NK-92 (cell line): ENCODE data around the gene CDH2.

Source experiments
- DNase-seq: peaks from one replicate; lab custom pipeline; 2025; ENCODE audit not compliant: unreplicated experiment; lab: John Stamatoyannopoulos, UW

CDH2 gene

GRCh38 chr18:28171837-28172236 is 5.1 kb downstream of the CDH2 start:
- DNase-seq = no peak

- no peak for DNase-seq
Observed at GRCh38 chr18:28168725-28169124, 8.2 kb downstream of the CDH2 start.

DNA sequence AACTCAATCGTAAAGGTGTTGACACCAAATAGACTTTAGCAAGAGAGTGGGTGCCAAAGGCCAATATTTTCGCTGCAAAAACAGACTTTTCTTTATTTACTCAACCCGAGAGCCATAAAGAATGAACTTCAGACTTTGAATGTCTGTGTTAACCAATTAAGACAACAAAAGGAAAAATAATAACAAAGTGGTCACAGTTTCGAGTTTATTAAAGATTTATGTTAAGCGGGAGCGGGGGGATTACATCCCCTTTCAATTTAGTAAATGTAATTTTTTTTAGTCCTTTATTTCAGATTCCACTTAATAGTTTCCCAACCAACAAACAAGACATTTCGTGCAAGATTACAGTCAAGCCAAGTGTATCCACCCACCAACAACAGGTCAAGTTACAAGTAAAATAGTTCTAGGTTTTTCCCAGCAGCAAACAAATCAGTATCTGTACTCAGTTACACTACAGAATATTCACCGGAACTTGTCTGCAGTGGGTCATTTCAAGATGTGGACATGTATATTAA is 9.0 kb downstream of the CDH2 start:
- DNase-seq = no peak

DNA sequence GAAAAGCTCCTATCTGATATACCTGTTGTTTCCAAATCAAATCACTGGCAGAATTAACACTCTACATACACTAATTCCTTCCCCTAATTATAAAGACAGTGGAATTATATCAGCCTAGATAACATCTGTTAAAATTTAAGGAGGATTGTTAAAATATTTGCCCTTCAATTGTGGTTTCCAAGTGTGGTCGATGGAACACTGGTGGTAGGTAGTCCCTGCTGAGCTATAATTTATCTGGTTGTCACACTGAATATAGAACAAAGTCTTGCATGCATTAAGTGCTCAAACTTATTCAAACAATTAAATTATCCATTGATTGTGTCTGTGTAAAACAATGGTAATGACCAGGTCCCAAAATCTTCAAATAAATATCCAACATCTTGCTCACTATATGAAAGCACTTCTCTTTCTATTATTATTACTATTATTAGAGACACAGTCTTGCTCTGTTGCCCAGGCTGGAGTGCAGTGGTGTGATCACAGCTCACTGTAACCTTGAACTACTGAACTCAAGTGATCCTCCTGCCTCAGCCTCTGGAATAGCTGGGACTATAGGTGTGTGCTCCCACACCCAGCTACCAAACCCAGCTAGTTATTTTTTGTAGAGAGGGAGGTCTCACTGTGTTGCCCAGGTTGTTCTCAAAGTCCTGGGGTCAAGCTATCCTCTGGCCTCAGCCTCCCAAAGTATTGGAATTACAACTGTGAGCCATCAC is 12.0 kb downstream of the CDH2 start:
- no peak for DNase-seq

DNA sequence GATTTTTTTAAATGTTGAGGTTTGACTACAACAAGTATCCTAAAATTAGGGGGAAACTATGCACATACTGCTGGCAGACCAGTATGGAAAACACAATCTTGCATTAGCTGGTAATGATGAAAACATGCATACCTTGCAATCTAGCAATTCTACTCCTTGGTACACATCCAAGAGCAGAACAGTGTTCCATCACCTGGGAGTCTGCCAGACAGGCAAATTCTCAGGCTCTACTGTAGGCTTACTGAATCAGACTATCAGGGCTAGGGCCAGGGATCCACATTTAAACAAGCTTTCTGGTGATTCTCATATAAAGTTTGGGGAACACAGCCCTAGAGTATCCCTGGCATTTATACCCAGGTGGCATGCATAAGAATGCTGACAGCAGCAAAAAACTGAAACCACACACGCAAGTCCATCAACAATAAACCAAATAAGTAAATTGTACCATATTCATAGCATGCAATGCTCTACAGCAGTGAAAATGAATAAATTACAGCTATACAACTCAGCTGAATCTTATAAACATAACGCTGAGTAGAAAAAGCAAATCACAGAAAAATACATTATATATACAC is 13.6 kb downstream of the CDH2 start:
- DNase-seq = no peak

- no peak for DNase-seq
Observed at GRCh38 chr18:28161608-28162599, 15.0 kb downstream of the CDH2 start.

DNA sequence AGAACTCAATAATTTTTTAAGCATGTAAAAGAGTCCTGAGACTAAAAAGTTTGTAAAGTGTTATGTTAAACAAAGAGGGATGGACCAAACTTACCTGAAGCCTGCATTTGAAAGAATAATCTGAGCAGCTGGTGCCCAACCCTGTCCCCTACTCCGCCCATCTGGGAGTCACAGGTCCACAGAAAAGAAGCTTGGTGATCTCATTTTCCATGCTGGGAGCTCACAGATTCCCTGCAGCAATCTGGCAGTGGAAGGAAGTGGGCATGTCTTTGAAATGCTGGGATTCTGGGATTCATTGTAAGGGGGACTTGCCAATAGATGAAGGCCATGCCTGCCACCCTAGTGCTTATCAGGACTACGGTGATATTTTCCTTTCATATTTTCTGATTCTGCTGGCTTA is 17.9 kb downstream of the CDH2 start:
- DNase-seq = no peak

- DNase-seq = no peak
Observed at GRCh38 chr18:28158083-28158581, 18.8 kb downstream of the CDH2 start.

DNA sequence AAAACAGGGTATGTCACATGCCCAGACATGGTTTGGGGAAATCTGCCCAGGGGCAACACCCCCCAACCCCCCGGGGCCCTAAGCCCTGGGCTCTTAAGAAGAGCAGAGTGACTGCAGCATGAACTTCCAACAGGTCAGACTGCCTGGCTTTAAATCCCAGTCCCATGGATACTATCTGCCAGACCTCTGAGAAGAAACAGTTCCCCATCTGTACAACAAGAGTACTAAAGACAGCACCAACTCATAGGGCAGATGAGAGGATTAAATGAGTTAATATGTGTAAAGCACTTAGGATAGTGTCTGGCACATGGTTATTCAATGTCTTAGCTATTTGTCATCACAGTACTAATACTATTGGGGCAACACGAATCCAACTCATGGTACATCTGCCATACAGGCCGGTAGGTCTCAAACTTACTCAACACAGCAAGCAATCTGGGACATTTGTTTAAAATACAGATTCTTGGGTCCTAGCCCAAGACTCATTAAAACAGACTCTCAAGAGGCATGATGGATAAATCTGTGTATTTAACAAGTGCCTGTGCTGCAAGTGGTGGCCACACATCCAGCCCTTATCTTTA is 23.4 kb downstream of the CDH2 start:
- DNase-seq = no peak

GRCh38 chr18:28152754-28153153 is 24.2 kb downstream of the CDH2 start:
- no peak for DNase-seq

DNA sequence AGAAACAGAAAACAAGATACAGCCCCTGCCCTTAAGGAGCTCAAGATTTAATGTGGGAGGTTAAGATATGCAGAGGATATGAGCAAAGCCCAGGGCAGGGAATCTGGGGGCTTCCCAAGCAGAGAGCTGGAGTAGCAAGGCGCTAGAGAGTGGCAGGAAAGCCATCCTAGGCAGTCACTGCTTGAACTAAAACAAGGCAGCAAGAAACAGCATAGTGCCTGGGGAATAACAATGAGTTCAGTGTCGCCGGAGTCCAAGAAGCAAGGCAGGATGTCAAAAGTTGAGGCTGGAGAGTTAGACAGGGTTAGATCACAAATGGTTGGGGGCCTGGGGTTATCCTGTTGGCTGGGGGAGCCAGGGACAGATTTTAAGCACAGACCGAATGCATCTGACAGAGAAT is 24.6 kb downstream of the CDH2 start:
- no peak for DNase-seq

DNA sequence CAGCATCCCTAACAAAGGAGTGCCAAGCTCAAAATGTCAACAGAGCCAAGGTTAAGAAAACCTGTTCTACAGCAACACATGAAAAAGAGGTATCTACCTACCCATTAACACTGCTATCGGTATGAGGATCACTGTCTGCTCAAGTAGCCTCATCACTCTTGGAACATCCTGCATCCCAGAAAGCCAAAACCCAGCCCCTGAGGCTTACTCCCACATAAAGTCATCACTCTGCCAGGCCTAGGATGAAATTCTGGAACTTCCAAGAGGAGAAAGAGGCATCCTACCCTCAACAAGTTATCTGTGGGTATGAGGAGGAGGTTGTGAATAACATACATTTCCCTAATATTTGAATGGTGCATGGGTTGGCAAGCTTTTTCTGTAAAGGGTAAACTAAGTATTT is 25.5 kb downstream of the CDH2 start:
- DNase-seq = no peak

GRCh38 chr18:28150925-28151324 is 26.0 kb downstream of the CDH2 start:
- no peak for DNase-seq

- no peak for DNase-seq
Observed at GRCh38 chr18:28149810-28150420, 27.0 kb downstream of the CDH2 start.

DNA sequence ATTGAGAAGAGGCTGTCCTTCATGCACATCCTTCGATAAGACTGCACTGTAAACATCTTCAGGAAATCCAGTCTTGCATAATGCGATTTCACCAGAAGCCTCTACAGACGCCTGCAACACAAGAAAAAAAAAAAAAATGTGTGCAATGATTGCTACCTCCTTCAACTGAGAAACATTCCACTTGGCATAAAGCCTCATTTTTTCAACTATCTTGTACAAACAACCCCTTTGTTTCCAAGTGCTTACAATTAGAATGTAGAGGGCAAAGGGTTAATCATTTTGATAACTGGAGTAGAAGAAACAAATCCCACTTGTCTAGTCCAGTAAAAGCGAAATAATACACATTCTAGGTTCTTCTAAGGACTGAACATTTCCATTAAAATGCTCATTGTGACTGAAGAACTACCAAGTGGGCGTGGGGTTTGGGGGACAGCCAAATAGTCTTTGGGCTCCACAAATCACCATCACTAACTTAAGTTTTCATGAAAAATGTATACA is 29.2 kb downstream of the CDH2 start:
- DNase-seq = no peak

- DNase-seq = no peak
Observed at GRCh38 chr18:28143725-28144124, 33.2 kb downstream of the CDH2 start.

- DNase-seq = no peak
Observed at GRCh38 chr18:28138816-28139215, 38.1 kb downstream of the CDH2 start.

DNA sequence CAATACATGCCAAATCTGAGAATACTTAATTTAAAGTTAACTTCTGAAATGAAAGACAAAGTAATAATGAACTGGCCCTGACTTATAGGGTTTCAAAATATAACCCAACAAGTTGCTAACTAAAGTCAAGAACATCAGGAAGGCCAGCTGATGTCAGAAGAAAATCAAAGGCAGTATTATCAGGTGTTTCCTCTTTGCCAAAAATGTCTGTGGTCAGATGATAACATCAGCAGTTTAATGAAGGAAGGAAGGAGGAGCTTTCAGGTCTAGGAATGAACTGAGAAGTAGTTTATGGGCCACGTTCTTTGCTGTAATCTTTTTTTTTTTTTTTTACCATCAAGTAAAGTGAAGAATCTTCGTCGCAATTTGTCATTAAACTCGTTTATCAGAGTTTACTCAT is 40.9 kb downstream of the CDH2 start:
- DNase-seq = no peak

DNA sequence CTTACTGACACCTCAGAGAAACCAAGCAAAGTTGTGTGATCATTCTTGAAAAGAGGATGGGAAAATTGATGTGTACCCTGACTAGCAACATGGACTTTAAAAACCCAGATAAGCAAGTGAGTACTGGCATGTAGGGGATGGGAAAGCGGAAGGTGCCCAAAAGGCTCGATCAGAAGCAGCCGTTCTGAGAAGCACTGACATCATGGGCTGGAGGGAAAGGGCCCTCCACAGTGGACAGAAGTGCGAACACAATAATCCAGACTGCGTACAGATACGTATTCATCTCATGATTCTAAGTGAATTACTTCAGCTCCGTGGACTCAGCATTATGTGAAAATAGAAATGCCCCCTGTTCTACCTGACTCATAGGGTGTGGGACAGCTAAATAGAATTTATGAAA is 42.2 kb downstream of the CDH2 start:
- no peak for DNase-seq

DNA sequence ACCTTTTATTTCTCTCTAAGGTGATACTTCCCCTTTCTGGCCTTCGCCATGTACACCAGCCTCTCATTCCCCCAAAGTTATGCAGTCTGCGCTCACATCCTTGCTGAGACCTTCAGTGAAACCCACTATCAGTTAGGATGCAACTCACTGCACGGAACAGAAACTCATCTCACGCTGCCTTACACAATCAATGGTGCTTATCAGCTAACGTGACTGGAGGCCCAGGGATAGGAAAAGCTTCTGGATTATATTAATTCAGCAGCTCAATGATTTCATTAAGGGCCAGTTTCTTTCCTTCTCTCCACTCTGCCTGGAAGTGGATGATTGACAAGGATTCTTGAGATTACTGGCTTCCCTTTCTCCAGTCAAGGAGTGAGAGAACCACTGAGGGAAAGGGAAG is 44.8 kb downstream of the CDH2 start:
- DNase-seq = no peak

- no peak for DNase-seq
Observed at GRCh38 chr18:28128659-28128980, 48.3 kb downstream of the CDH2 start.
